ENCODE results near the gene EFCAB12. TPM values are rescaled to one million over a fixed set of nuclear protein-coding genes. Genes with fewer than 3 reads are reported as not detected.

EFCAB12 gene
- total RNA-seq, 1 donor from 2014 or later, result 0.61 TPM

- peaks cover 13% of the 10 kb centered on the region for H3K36me3 Mint-ChIP-seq (ENCODE audit: unreplicated experiment)
- no peaks in the 10 kb centered on the region for H3K9me3 Mint-ChIP-seq (ENCODE audit: unreplicated experiment)
- H3K4me3 Mint-ChIP-seq (ENCODE audit: unreplicated experiment), result no peak overlapping the region
- peaks cover 8% of the 10 kb centered on the region for H3K27me3 Mint-ChIP-seq (ENCODE audit: unreplicated experiment)
- H3K27ac Mint-ChIP-seq (ENCODE audit: unreplicated experiment), result no peak overlapping the region
- no peak for DNase-seq
- H3K4me1 Mint-ChIP-seq (ENCODE audit: low read depth, unreplicated experiment), result no peaks in the 10 kb centered on the region
- no peak for TF ChIP-seq CTCF (IDR thresholded peaks at IDR 0.05; ENCODE audit: partially characterized antibody, unreplicated experiment)
These were observed 75.5 kb downstream of the EFCAB12 start for GRCh38 chr3:129352650-129353588.

GRCh38 chr3:129352045-129352444 is 76.4 kb downstream of the EFCAB12 start:
- Mint-ChIP-seq H3K27ac (ENCODE audit: unreplicated experiment) (no peak overlapping the region), H3K4me1 (ENCODE audit: low read depth, unreplicated experiment) (peaks cover 2% of the 10 kb centered on the region), H3K36me3 (ENCODE audit: unreplicated experiment) (peaks cover 13% of the 10 kb centered on the region), H3K4me3 (ENCODE audit: unreplicated experiment) (no peak overlapping the region), H3K9me3 (ENCODE audit: unreplicated experiment) (peaks cover under 1% of the 10 kb centered on the region), H3K27me3 (ENCODE audit: unreplicated experiment) (peaks cover 8% of the 10 kb centered on the region)
- peak; percentile 44 for TF ChIP-seq CTCF (IDR thresholded peaks at IDR 0.05; ENCODE audit: partially characterized antibody, unreplicated experiment)
- no peak for DNase-seq

Other genes with a start within 250 kb of the EFCAB12 start
- 177 TPM for gene CNBP, start 244.7 kb downstream of the EFCAB12 start, total RNA-seq (ENCODE audit: unreplicated experiment)
- gene COPG1, start 179.0 kb downstream of the EFCAB12 start, total RNA-seq (ENCODE audit: unreplicated experiment), result 152 TPM
- 37.7 TPM for gene HMCES, start 149.8 kb downstream of the EFCAB12 start, total RNA-seq (ENCODE audit: unreplicated experiment)
- 21.3 TPM for gene MBD4, start 11.3 kb upstream of the EFCAB12 start, total RNA-seq (ENCODE audit: unreplicated experiment)
- 20.6 TPM for gene IFT122, start 11.6 kb upstream of the EFCAB12 start, total RNA-seq (ENCODE audit: unreplicated experiment)
- not detected for gene RHO, start 100.0 kb upstream of the EFCAB12 start, total RNA-seq (ENCODE audit: unreplicated experiment)
- not detected for gene H1-8, start 114.5 kb upstream of the EFCAB12 start, total RNA-seq (ENCODE audit: unreplicated experiment)
- gene PLXND1, start 178.0 kb upstream of the EFCAB12 start, total RNA-seq (ENCODE audit: unreplicated experiment), result 72.2 TPM

Data from glutamatergic neuron (in vitro differentiated cells).